ENCODE measurements around the gene PHKA2.

GRCh38 chrX:18864390-18864920 lies 119.5 kb downstream of the PHKA2 start:
- no peak for TF ChIP-seq FOS (IDR thresholded peaks at IDR 0.05; ENCODE audit: borderline replicate concordance, extremely low read depth, insufficient read length)
- TF ChIP-seq ZBTB40 (IDR thresholded peaks at IDR 0.05; ENCODE audit: borderline replicate concordance), result no peak
- no peak for TF ChIP-seq POLR2A (IDR thresholded peaks at IDR 0.05; ENCODE audit: low read depth, low read length)
- TF ChIP-seq SREBF2 (IDR thresholded peaks at IDR 0.05; ENCODE audit: low read length), result no peak
- TF ChIP-seq CTCF (IDR thresholded peaks at IDR 0.05 in 2 of 3, conservative IDR thresholded peaks at IDR 0.05 in 1 of 3; ENCODE audit: control insufficient read depth in 2 of 3, extremely low read depth in 1 of 3, insufficient read depth in 1 of 3, low read depth in 3 of 3, low read length in 3 of 3), result no peak
- no peak for TF ChIP-seq NFXL1 (IDR thresholded peaks at IDR 0.05; ENCODE audit: borderline replicate concordance)
- TF ChIP-seq POU2F2 (IDR thresholded peaks at IDR 0.05; ENCODE audit: borderline replicate concordance, low read depth, low read length), result no peak
- TF ChIP-seq NFIC (IDR thresholded peaks at IDR 0.05; ENCODE audit: low read depth, low read length), result no peak
- no peak for TF ChIP-seq REST (IDR thresholded peaks at IDR 0.05; ENCODE audit: low read depth, low read length)

Measured in GM12878 (cell line).